Loucy (cell line): ENCODE measurements around the gene BCL2L13.
"Not testable (repeated sequence)": the region's sequence is repeated elsewhere in the genome, so short reads cannot be mapped to it uniquely, and the experiment has no call there.

ENCODE experiments used
- H2AFZ ChIP-seq: fragments of 200-600 bp; sonication (generic); 2 replicates; pipeline ENCODE4 v1.6.0; 2016; ENCODE audit warnings: antibody characterized with exemption, mild to moderate bottlenecking, low read length, moderate library complexity
- H3F3A ChIP-seq: fragments of 200-600 bp; 2 replicates; pipeline ENCODE4 v1.6.0; 2016; ENCODE audit warnings: antibody characterized with exemption, low read depth, mild to moderate bottlenecking
- H3K27me3 ChIP-seq: fragments of 200-600 bp; sonication (generic); 2 replicates; pipeline ENCODE4 v1.6.1; 2014; ENCODE audit warnings: low read length, mild to moderate bottlenecking; ENCODE audit not compliant: insufficient read depth, poor library complexity, severe bottlenecking
- H3K36me3 ChIP-seq: fragments of 200-600 bp; sonication (generic); 2 replicates; pipeline ENCODE4 v1.6.1; 2016; ENCODE audit warnings: low read length; ENCODE audit not compliant: insufficient read depth
- H3K4me1 ChIP-seq: fragments of 200-600 bp; sonication (generic); 2 replicates; pipeline ENCODE4 v1.5.1; 2014; ENCODE audit warnings: low read length, mild to moderate bottlenecking; ENCODE audit not compliant: insufficient read depth, poor library complexity, severe bottlenecking
- H3K4me2 ChIP-seq: fragments of 200-600 bp; sonication (generic); 2 replicates; pipeline ENCODE4 v1.6.0; 2014; ENCODE audit warnings: antibody characterized with exemption, low read length, low read depth, mild to moderate bottlenecking; ENCODE audit not compliant: poor library complexity, severe bottlenecking
- H3K4me3 ChIP-seq: fragments of 200-600 bp; sonication (generic); 2 replicates; pipeline ENCODE4 v1.5.1; 2014; ENCODE audit warnings: low read length, mild to moderate bottlenecking, mixed read lengths; ENCODE audit not compliant: poor library complexity, severe bottlenecking
- H3K79me2 ChIP-seq: fragments of 200-600 bp; sonication (generic); 2 replicates; pipeline ENCODE4 v1.6.1; 2014; ENCODE audit warnings: low read length; ENCODE audit not compliant: insufficient read depth
- H3K9ac ChIP-seq: fragments of 200-600 bp; sonication (generic); 2 replicates; pipeline ENCODE4 v1.6.0; 2014; ENCODE audit warnings: mild to moderate bottlenecking, low read depth, low read length, moderate library complexity; ENCODE audit not compliant: poor library complexity, severe bottlenecking
- H3K9me2 ChIP-seq: fragments of 200-600 bp; sonication (generic); replicated peaks from 2 replicates; pipeline ENCODE4 v1.6.1; 2016; ENCODE audit warnings: low read depth, low read length, mixed read lengths
- H3K9me3 ChIP-seq: fragments of 200-600 bp; sonication (generic); 2 replicates; pipeline ENCODE4 v1.6.1; 2014; ENCODE audit warnings: mild to moderate bottlenecking, antibody characterized with exemption, low read length, low read depth; ENCODE audit not compliant: insufficient read depth
- H4K20me1 ChIP-seq: fragments of 200-600 bp; sonication (generic); 2 replicates; pipeline ENCODE4 v1.6.0; 2014; ENCODE audit warnings: antibody characterized with exemption, low read length, mild to moderate bottlenecking; ENCODE audit not compliant: insufficient read depth, poor library complexity, severe bottlenecking
- EZH2phosphoT487 ChIP-seq: fragments of 200-600 bp; IDR thresholded peaks from 2 replicates; pipeline ENCODE4 v1.6.1; 2018; ENCODE audit warnings: antibody characterized with exemption, mild to moderate bottlenecking, moderate library complexity, borderline replicate concordance
- TF ChIP-seq, protein P1 (sequence below): fragments of 200-600 bp; sonication (generic); conservative IDR thresholded peaks from 2 replicates; pipeline ENCODE4 v1.5.1; 2014; ENCODE audit warnings: mild to moderate bottlenecking, antibody characterized with exemption, low read length

The BCL2L13 gene

DNA sequence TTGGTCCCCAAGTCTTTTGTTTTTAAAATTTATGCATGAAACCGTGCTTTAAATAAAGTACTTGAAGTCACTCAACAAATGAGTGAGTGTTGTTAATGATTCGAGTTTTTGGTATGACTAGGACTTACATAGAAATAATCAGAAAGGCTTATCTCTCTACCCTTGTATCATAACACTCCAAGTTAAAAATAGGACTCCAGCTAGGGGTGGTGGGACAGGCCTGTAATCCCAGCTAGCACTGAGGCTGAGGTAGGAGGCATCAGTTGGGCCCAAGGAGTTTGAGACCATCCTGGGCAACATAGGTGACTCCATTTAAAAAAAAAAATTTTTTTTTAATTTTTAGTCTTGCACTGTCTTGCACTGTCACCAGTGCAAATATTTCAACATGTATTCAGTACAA is 55.6 kb downstream of the BCL2L13 start:
- no peak overlapping the region for H3K4me3 ChIP-seq
- H3K79me2 ChIP-seq, result no peaks in the 10 kb centered on the region
- TF ChIP-seq EZH2phosphoT487, result no peak
- TF ChIP-seq, protein P1, sequence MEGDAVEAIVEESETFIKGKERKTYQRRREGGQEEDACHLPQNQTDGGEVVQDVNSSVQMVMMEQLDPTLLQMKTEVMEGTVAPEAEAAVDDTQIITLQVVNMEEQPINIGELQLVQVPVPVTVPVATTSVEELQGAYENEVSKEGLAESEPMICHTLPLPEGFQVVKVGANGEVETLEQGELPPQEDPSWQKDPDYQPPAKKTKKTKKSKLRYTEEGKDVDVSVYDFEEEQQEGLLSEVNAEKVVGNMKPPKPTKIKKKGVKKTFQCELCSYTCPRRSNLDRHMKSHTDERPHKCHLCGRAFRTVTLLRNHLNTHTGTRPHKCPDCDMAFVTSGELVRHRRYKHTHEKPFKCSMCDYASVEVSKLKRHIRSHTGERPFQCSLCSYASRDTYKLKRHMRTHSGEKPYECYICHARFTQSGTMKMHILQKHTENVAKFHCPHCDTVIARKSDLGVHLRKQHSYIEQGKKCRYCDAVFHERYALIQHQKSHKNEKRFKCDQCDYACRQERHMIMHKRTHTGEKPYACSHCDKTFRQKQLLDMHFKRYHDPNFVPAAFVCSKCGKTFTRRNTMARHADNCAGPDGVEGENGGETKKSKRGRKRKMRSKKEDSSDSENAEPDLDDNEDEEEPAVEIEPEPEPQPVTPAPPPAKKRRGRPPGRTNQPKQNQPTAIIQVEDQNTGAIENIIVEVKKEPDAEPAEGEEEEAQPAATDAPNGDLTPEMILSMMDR, result no peak
- H3K9me3 ChIP-seq, result no peaks in the 10 kb centered on the region
- H3K27me3 ChIP-seq, result no peaks in the 10 kb centered on the region
- no peaks in the 10 kb centered on the region for H3F3A ChIP-seq
- peaks cover 13% of the 10 kb centered on the region for H3K4me1 ChIP-seq
- H3K36me3 ChIP-seq, result no peaks in the 10 kb centered on the region
- H3K9ac ChIP-seq, result no peak overlapping the region
- no peaks in the 10 kb centered on the region for H3K9me2 ChIP-seq
- no peak overlapping the region for H3K4me2 ChIP-seq
- no peak overlapping the region for H2AFZ ChIP-seq
- no peaks in the 10 kb centered on the region for H4K20me1 ChIP-seq

DNA sequence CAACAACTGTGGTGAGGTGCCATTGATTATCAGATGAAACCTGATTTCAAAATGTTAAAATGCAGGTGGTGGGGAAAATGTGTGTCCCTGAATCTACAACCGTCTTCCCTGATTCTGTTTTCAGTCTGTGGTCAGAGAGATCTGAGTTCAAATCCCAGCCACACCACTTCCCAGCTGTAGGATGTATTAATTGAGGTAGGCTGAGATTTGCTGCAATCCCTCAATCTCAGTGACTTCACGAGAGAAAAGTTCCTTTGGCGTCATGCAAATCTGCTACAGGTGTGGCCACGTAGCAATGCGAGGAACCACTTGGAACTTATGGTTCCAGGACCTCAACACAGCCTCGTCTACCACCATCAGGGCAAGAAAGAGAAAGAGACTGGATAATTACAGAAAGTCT is 56.2 kb downstream of the BCL2L13 start:
- Histone ChIP-seq H3K4me1 (peaks cover 12% of the 10 kb centered on the region), H3K4me3 (no peak overlapping the region), H4K20me1 (no peaks in the 10 kb centered on the region), H2AFZ (peak overlapping the region; percentile 41; the same call in 1 of the 2 replicates), H3K36me3 (no peaks in the 10 kb centered on the region), H3K9ac (no peak overlapping the region), H3K9me3 (no peaks in the 10 kb centered on the region), H3K9me2 (no peaks in the 10 kb centered on the region), H3K27me3 (no peaks in the 10 kb centered on the region), H3K79me2 (no peaks in the 10 kb centered on the region), H3F3A (no peaks in the 10 kb centered on the region), H3K4me2 (no peak overlapping the region)
- TF ChIP-seq EZH2phosphoT487, result no peak
- TF ChIP-seq, protein P1, result no peak

DNA sequence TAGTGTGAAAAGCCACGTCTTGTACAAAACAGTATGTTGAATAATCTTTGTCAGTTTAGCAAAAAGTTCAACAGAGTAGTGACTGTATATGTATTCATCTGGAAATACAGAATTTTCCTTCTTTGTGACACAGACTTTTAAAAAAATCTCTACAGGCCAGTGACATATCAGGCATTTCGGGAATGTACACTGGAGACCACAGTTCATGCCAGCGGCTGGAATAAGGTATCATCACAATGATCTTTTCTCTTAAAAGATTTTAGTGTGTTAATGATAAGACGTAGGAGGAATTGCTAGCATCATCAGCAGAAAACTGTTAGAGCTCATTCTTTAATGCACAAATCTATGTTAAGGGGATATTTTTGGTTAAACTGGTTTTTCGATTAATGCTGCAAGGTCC is 57.4 kb downstream of the BCL2L13 start:
- TF ChIP-seq, protein P1, result no peak
- TF ChIP-seq EZH2phosphoT487, result no peak
- Histone ChIP-seq H3F3A (no peaks in the 10 kb centered on the region), H3K36me3 (no peaks in the 10 kb centered on the region), H4K20me1 (no peaks in the 10 kb centered on the region), H3K4me3 (no peak overlapping the region), H3K9me2 (no peaks in the 10 kb centered on the region), H3K27me3 (no peaks in the 10 kb centered on the region), H2AFZ (no peak overlapping the region), H3K9ac (no peak overlapping the region), H3K4me1 (peaks cover 12% of the 10 kb centered on the region), H3K4me2 (no peak overlapping the region), H3K79me2 (no peaks in the 10 kb centered on the region), H3K9me3 (no peaks in the 10 kb centered on the region)

DNA sequence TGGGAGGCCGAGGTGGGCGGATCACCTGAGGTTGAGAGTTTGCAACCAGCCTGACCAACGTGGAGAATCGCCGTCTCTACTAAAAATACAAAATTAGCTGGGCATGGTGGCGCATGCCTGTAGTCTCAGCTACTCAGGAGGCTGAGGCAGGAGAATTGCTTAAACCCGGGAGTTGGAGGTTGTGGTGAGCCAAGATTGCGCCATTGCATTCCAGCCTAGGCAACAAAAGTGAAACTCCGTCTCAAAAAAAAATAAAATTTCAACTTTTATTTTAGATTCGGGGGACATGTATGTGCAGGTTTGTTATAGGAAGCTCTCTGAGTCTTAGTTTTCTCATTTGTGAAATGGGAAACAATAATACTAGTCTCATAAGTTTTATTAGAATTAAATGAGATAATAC is 58.6 kb downstream of the BCL2L13 start:
- not testable (repeated sequence) for H3K36me3 ChIP-seq, H4K20me1 ChIP-seq, H3K79me2 ChIP-seq, H2AFZ ChIP-seq, H3K4me2 ChIP-seq, H3K27me3 ChIP-seq, H3K9me3 ChIP-seq, H3F3A ChIP-seq, H3K9me2 ChIP-seq, H3K9ac ChIP-seq, H3K4me3 ChIP-seq
- peaks cover 12% of the 10 kb centered on the region for H3K4me1 ChIP-seq

GRCh38 chr22:17698276-17698675 is 59.7 kb downstream of the BCL2L13 start:
- not testable (repeated sequence) for H3K36me3 ChIP-seq, H3K4me3 ChIP-seq, H3K27me3 ChIP-seq, H3K79me2 ChIP-seq, H4K20me1 ChIP-seq, H3F3A ChIP-seq, H3K9me2 ChIP-seq, H3K9me3 ChIP-seq, H3K4me2 ChIP-seq, H2AFZ ChIP-seq, H3K9ac ChIP-seq
- peaks cover 12% of the 10 kb centered on the region for H3K4me1 ChIP-seq
